ENCODE data around the gene CEBPB.
A peak's percentile ranks its signal among the peaks of the same experiment; 100 is the strongest.
"Not testable (repeated sequence)": the region's sequence is repeated elsewhere in the genome, so short reads cannot be mapped to it uniquely, and the experiment has no call there.

The CEBPB gene

DNA sequence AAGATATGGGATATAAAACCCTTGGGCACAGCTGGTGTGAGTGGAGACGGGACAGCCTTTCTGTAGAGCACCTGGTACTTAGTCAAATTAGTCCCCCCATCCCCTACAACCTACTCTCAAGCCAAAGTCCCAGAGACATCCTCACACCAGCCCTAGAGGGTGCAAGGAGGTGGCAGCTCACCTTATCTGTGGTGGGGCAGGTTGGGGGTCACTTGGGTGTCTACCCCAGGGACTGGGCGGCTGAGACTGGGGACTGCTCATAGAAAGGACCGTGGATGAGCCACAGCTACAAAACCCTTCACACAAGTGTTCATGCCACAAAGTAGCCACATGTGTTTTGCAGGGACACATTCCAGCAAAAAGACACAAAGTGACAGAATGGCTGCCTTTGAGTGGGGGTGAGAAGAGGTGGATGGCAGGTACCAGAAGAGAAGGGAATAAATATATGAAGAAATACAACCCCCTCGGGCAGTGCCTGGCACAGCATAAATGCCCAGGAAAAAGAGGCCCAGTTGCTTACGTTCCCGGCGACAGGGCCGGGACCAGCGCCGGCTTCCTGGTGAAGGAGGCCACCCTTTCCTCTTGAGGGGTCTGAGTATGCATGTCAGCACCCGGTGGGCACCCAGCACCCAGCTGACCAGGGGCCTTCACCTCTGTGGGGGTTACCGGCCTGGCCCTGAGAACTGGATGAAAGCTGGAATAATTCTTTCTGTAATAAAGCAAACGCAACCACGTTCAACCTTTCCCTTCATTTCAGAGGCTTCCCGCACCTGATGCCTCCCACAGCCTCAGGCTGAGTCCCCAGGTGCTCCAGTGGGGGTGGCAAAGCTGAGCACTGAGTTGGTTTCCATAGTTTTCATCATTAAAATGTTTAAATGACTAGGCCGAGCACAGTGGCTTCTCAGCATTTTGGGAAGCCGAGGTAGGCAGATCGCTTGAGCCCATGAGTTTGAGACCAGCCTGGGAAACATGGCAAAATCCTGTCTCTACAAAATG lies 14.4 kb upstream of the CEBPB start:
- Histone ChIP-seq H3K27me3 (no peaks in the 10 kb centered on the region), H3K4me1 (no peaks in the 10 kb centered on the region)
- TF ChIP-seq, protein P1, sequence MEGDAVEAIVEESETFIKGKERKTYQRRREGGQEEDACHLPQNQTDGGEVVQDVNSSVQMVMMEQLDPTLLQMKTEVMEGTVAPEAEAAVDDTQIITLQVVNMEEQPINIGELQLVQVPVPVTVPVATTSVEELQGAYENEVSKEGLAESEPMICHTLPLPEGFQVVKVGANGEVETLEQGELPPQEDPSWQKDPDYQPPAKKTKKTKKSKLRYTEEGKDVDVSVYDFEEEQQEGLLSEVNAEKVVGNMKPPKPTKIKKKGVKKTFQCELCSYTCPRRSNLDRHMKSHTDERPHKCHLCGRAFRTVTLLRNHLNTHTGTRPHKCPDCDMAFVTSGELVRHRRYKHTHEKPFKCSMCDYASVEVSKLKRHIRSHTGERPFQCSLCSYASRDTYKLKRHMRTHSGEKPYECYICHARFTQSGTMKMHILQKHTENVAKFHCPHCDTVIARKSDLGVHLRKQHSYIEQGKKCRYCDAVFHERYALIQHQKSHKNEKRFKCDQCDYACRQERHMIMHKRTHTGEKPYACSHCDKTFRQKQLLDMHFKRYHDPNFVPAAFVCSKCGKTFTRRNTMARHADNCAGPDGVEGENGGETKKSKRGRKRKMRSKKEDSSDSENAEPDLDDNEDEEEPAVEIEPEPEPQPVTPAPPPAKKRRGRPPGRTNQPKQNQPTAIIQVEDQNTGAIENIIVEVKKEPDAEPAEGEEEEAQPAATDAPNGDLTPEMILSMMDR (IDR thresholded peaks at IDR 0.05; ENCODE audit: low read depth, low read length) = no peak

DNA sequence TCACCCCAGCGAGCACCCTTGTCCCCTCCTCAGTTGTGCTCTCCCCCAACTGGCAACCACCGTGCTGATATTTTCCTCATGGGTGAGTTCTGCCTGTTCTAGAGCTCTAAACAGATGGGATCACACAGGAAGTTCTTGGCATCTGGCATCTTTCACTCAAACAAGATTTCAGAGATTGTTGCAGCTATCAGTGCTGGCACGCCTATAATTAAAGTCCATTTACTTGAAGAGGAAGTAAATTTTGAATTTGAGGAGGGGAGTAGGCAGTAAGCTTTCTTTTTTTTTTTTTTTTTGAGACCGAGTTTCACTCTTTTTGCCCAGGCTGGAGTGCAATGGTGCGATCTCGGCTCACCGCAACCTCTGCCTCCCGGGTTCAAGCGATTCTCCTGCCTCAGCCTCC lies 12.0 kb upstream of the CEBPB start:
- H3K4me1 ChIP-seq; H3K27me3 ChIP-seq; DNase-seq; H3K4me3 ChIP-seq (ENCODE audit: low read depth, low read length); H3K36me3 ChIP-seq; H3K9me3 ChIP-seq: not testable (repeated sequence)

More for the DNA sequence above, 14.4 kb upstream of the CEBPB start:
- DNase-seq = no peak
- H3K36me3 ChIP-seq = no peaks in the 10 kb centered on the region
- H3K4me3 ChIP-seq (ENCODE audit: low read depth, low read length) = no peak overlapping the region
- H3K9me3 ChIP-seq = no peaks in the 10 kb centered on the region

GRCh38 chr20:50181344-50181743 lies 9.3 kb upstream of the CEBPB start:
- TF ChIP-seq, protein P1 (IDR thresholded peaks at IDR 0.05; ENCODE audit: low read depth, low read length) = no peak
- H3K36me3 ChIP-seq = no peaks in the 10 kb centered on the region
- H3K4me3 ChIP-seq (ENCODE audit: low read depth, low read length) = no peak overlapping the region
- no peaks in the 10 kb centered on the region for H3K9me3 ChIP-seq
- no peaks in the 10 kb centered on the region for H3K4me1 ChIP-seq
- DNase-seq = no peak
- peaks cover 12% of the 10 kb centered on the region for H3K27me3 ChIP-seq

GRCh38 chr20:50182346-50182745 lies 8.3 kb upstream of the CEBPB start:
- no peaks in the 10 kb centered on the region for H3K4me1 ChIP-seq
- no peak for DNase-seq
- H3K27me3 ChIP-seq = peaks cover 12% of the 10 kb centered on the region
- H3K36me3 ChIP-seq = no peaks in the 10 kb centered on the region
- TF ChIP-seq, protein P1 (IDR thresholded peaks at IDR 0.05; ENCODE audit: low read depth, low read length) = no peak
- no peaks in the 10 kb centered on the region for H3K9me3 ChIP-seq
- H3K4me3 ChIP-seq (ENCODE audit: low read depth, low read length) = no peak overlapping the region

DNA sequence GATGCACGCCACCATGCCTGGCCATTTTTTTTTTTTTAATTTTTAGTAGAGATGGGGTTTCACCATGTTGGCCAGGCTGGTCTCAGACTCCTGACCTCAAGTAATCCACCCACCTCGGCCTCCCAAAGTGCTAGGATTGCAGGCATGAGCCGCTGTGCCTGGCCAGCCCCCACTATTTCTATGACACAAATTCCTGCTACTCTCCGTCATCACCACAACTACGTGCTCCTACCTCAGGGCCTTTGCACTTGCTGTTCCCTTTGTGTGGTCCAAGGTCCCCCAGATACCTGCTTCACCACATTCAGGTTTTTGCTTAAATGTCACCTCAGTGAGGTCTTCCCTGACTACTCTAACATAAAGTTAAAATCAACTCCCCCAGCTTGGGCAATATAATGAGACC lies 5.2 kb upstream of the CEBPB start:
- H3K27me3 ChIP-seq = peaks cover 12% of the 10 kb centered on the region
- H3K9me3 ChIP-seq = no peaks in the 10 kb centered on the region
- DNase-seq = no peak
- H3K36me3 ChIP-seq = no peaks in the 10 kb centered on the region
- no peak overlapping the region for H3K4me3 ChIP-seq (ENCODE audit: low read depth, low read length)
- TF ChIP-seq, protein P1 (IDR thresholded peaks at IDR 0.05; ENCODE audit: low read depth, low read length) = 0 out of 2 replicates have a peak, but pooled peaks have one; percentile 1
- no peaks in the 10 kb centered on the region for H3K4me1 ChIP-seq

DNA sequence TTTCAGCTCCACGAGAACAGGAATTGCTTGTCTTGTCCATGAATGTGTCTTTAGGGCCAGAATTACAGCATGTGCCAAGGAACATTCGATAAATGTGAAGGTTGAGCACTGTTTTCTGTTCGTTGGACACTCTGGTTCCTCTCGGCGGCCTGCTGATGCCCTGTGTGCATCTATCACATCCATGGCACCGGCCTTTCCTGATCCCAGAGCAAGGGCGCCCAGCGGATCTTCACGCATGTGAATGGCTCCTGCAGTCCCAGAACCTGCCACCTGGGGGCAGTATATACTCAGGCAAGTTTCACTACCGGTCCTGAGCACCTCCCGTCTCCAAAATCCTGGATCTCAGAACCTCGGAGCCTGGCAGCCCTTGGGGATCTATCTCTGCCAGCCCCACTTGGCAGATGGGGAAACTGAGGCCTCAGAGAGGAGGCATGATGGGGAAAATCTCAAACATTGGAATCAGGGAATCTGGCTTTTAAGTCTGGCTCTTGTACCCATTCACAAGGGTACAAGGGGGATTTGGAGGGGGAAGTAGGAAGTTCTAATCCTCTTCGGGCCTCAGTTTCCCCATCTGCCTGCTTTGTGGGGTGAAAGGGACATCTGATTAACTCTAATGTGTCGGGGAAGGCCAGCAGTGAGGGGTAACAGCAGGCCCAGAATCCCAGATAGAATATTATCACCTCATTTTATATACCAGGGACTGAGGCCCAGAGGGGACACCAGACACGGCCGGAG lies 4.3 kb upstream of the CEBPB start:
- Histone ChIP-seq H3K27me3 (peaks cover 12% of the 10 kb centered on the region), H3K4me3 (ENCODE audit: low read depth, low read length) (no peak overlapping the region), H3K4me1 (no peaks in the 10 kb centered on the region), H3K9me3 (no peaks in the 10 kb centered on the region), H3K36me3 (no peaks in the 10 kb centered on the region)
- peak; percentile 94 for DNase-seq
- TF ChIP-seq, protein P1 (IDR thresholded peaks at IDR 0.05; ENCODE audit: low read depth, low read length) = peak; percentile 94

Data from BE2C (cell line).